Cardiac muscle cell (in vitro differentiated cells and primary cell): ENCODE measurements around the gene FGD3. TPM values are rescaled to one million over a fixed set of nuclear protein-coding genes. Genes with fewer than 3 reads are reported as not detected.

Experiments used
- DNase-seq, 2 donors: peaks; one replicate each; pipeline versions ENCODE4 v3.0.0 to v3.0.0-alpha.2; 2010 to 2017; ENCODE audit warnings: low read depth in 1 of 2, low spot score in 1 of 2
- H3K27ac ChIP-seq: fragments of 200-600 bp; sonication (generic); 2 replicates; pipeline ENCODE4 v1.5.1; 2016
- H3K27me3 ChIP-seq: fragments of 200-600 bp; sonication (generic); 2 replicates; pipeline ENCODE4 v1.6.0; 2016; ENCODE audit warnings: control low read depth
- H3K36me3 ChIP-seq: fragments of 200-600 bp; sonication (generic); 2 replicates; pipeline ENCODE4 v1.5.1; 2016; ENCODE audit warnings: control low read depth
- H3K4me1 ChIP-seq: fragments of 200-600 bp; sonication (generic); 2 replicates; pipeline ENCODE4 v1.8.1; 2017; ENCODE audit warnings: low read depth, mild to moderate bottlenecking, mixed run types
- H3K4me3 ChIP-seq: fragments of 200-600 bp; sonication (generic); 2 replicates; pipeline ENCODE4 v1.5.1; 2016; ENCODE audit warnings: mild to moderate bottlenecking
- H3K9me3 ChIP-seq: fragments of 200-600 bp; sonication (generic); 2 replicates; pipeline ENCODE4 v1.5.1; 2017; ENCODE audit warnings: low read depth, mild to moderate bottlenecking, control low read depth
- polyA plus RNA-seq: library from polyadenylated mRNA; unstranded; fragments of >200 nt; fragmentation: Nextera tagmentation; extraction: Ambion mirVana; gene quantifications from 2 replicates; pipeline ENCODE4 v1.2.1, GENCODE V29; 2016
- total RNA-seq: library from RNA; depleted of rRNA; stranded (reverse); fragments of >200 nt; gene quantifications from 2 replicates; pipeline ENCODE4 v1.2.3, GENCODE V29; 2016
- TF ChIP-seq, protein P1 (sequence below): IDR thresholded peaks from 2 replicates; pipeline ENCODE4 v1.5.1; 2012; ENCODE audit warnings: low read depth, mild to moderate bottlenecking, low read length

Gene FGD3
- total and polyA plus RNA-seq, 2 experiments from 2014 or later, result 0.18 TPM; not detected in 1

- H3K9me3 ChIP-seq, result no peaks in the 10 kb centered on the region
- H3K36me3 ChIP-seq, result no peaks in the 10 kb centered on the region
- TF ChIP-seq, protein P1, sequence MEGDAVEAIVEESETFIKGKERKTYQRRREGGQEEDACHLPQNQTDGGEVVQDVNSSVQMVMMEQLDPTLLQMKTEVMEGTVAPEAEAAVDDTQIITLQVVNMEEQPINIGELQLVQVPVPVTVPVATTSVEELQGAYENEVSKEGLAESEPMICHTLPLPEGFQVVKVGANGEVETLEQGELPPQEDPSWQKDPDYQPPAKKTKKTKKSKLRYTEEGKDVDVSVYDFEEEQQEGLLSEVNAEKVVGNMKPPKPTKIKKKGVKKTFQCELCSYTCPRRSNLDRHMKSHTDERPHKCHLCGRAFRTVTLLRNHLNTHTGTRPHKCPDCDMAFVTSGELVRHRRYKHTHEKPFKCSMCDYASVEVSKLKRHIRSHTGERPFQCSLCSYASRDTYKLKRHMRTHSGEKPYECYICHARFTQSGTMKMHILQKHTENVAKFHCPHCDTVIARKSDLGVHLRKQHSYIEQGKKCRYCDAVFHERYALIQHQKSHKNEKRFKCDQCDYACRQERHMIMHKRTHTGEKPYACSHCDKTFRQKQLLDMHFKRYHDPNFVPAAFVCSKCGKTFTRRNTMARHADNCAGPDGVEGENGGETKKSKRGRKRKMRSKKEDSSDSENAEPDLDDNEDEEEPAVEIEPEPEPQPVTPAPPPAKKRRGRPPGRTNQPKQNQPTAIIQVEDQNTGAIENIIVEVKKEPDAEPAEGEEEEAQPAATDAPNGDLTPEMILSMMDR, result no peak
- no peak overlapping the region for H3K4me3 ChIP-seq
- peaks cover 82% of the 10 kb centered on the region for H3K27me3 ChIP-seq
- no peak for DNase-seq
- no peaks in the 10 kb centered on the region for H3K4me1 ChIP-seq
- H3K27ac ChIP-seq, result no peak overlapping the region
Observed at GRCh38 chr9:92961627-92962302, 14.4 kb downstream of the FGD3 start.

DNA sequence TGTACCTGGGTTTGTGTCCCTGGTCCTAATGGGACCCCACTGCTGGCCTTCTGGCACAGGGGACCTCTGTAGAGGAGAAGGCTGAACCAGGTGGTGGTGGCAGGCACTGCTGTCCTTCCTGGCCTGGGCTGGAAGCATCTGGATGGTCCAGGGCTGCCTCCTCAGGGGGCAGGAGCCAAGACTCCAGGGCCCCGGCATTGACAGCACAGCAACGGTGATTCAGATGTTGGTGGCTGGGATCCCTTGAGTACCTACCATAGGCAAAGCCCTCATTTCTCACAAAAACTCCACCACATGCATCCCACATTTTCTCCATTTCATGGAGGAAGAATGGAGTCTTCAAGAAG, 15.0 kb downstream of the FGD3 start:
- Histone ChIP-seq H3K27me3 (peaks cover 80% of the 10 kb centered on the region), H3K36me3 (no peaks in the 10 kb centered on the region), H3K4me3 (no peak overlapping the region), H3K9me3 (no peaks in the 10 kb centered on the region), H3K27ac (no peak overlapping the region), H3K4me1 (no peaks in the 10 kb centered on the region)
- TF ChIP-seq, protein P1, result no peak
- no peak for DNase-seq

- no peak for DNase-seq
- TF ChIP-seq, protein P1, result no peak
- no peaks in the 10 kb centered on the region for H3K9me3 ChIP-seq
- peaks cover 84% of the 10 kb centered on the region for H3K27me3 ChIP-seq
- no peaks in the 10 kb centered on the region for H3K36me3 ChIP-seq
- no peak overlapping the region for H3K4me3 ChIP-seq
- H3K27ac ChIP-seq, result no peak overlapping the region
- no peaks in the 10 kb centered on the region for H3K4me1 ChIP-seq
Observed at GRCh38 chr9:92962846-92963245, 15.5 kb downstream of the FGD3 start.

DNA sequence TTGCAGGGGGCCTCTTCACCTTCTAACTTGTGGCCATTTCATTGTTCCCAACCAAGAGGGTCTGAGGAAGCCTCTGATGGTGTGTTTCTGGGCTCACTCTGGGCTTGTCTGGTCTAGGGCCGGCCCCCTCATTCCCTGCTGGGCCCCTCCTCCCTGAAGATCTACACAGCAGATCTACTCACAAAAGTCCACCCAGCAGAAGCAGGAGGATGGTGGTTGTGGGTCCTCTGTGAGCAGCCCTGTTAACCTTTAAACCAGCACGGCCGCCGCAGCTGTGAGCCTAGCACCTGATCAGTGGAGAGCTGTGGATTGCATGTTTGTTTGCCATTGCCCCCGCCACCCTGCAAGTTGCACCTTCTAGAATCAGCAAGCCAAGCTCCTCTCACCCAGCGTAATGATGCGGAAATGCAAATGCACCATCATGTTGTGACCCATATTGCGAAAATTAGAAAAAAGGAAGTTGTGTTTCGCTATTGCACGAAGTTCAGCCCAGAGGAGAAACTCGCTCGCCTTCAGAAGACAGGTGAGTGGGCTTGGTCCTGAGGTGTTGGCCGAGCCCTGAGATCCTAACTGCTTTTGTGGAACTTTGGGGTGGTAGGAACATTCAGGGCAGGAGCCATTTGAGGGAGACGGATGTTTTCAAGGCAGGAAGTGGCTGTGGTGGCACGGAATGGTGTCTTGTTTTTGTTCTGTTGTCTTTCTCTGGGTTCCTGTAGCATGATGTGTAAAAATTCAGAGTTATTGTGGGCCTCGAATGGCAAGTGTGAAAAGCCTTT, 16.7 kb downstream of the FGD3 start:
- Histone ChIP-seq H3K27me3 (peaks cover 83% of the 10 kb centered on the region), H3K4me1 (no peaks in the 10 kb centered on the region), H3K36me3 (no peaks in the 10 kb centered on the region), H3K27ac (no peak overlapping the region), H3K4me3 (no peak overlapping the region), H3K9me3 (no peaks in the 10 kb centered on the region)
- TF ChIP-seq, protein P1, result no peak
- DNase-seq, result no peak

DNA sequence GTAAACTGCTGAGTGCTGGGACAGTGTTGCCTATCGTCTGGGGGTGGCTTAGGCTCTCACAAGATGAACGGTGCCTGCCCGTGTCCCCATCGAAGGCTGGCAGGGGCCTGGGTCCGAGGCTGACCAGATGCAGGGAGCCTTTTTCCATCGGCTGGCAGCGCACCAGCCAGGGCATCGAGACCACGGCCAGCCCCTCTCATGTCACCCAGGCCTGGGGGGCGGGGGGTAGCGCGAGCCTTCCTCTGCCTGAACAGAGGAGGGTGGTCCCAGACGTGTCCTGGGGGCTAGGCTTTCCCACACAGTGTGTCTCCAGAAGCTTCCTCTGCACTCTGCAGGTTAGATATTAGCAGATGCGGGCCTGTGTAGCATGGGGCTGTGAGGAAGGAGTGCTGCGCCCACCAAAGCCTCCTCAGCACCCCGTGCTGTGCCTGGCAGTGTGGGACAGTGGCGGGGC, 17.3 kb downstream of the FGD3 start:
- Histone ChIP-seq H3K36me3 (no peaks in the 10 kb centered on the region), H3K4me1 (no peaks in the 10 kb centered on the region), H3K4me3 (no peak overlapping the region), H3K27ac (no peak overlapping the region), H3K9me3 (no peaks in the 10 kb centered on the region), H3K27me3 (peaks cover 85% of the 10 kb centered on the region)
- TF ChIP-seq, protein P1, result no peak
- no peak for DNase-seq
